Measurements from ENCODE around the gene PTRHD1. TPM values are rescaled to one million over a fixed set of nuclear protein-coding genes. Genes with fewer than 3 reads are reported as not detected.

Gene PTRHD1
- total and polyA plus RNA-seq, 2 donors from 2014 or later: 21.7 to 56.4 TPM

DNA sequence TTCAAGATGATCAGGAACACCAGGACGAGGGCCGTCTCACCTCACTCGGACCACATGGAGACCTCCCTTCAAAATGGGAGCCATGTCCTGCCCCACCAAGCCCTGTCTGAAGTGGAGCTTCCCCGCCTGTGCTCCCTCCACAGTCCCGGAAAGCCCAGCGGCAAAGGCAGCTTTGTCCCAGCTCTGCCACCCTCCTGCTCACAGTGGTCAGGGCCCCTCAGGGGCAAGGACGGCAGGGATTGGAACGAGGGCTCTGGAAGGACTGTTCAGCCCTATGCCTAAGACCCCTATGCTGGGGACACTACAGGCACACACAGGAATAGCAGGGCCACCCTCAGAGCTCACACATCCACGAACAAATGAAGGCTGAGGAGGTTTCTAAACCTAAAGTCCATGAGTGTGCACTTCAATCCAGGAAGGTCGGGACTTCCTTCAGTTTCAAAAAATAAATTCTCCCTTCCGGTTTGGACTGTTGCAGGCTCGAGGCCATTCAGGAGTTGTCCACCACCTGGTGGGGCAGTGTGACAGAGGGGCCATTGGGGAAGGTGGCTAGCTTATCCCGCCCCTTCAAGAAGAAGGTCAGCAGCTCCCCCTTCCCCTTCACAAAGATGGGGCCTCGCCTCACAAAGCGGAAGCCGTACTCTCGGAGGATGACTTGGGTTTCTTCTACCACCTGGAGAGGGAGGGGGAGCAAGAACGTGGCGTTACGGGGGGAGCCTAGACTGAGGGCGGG, 26.4 kb upstream of the PTRHD1 start:
- TF ChIP-seq CTCF (IDR thresholded peaks at IDR 0.05; ENCODE audit: borderline replicate concordance, extremely low read depth, insufficient read depth): no peak
- Histone ChIP-seq H3K4me3 (ENCODE audit: low read length in 3 of 3) (no peak overlapping the region), H3K9me3 (ENCODE audit: control insufficient read depth in 2 of 3, insufficient read depth in 1 of 3, low read length in 3 of 3) (no peaks in the 10 kb centered on the region), H3K4me1 (ENCODE audit: control insufficient read depth in 2 of 3, insufficient read depth in 2 of 3, low read depth in 1 of 3, low read length in 3 of 3) (no peaks in the 10 kb centered on the region), H3K36me3 (ENCODE audit: control insufficient read depth in 2 of 3, insufficient read depth in 3 of 3, low read length in 3 of 3) (peaks cover 5 to 21% (median 6%) of the 10 kb centered on the region in 3 donors), H3K27ac (ENCODE audit: low read depth in 2 of 2, low read length in 2 of 2) (no peak overlapping the region), H3K9ac (ENCODE audit: low read length in 3 of 3) (no peak overlapping the region), H3K27me3 (ENCODE audit: control insufficient read depth, insufficient read depth, low read length) (no peaks in the 10 kb centered on the region)
- intact Hi-C loops (cut with DNase I): no loop called here
- DNase-seq (peak in 1 of 5 donors; percentile 56), FAIRE-seq (no peak)

GRCh38 chr2:24818721-24819167, 25.6 kb upstream of the PTRHD1 start:
- Histone ChIP-seq H3K27me3 (ENCODE audit: control insufficient read depth, insufficient read depth, low read length) (no peaks in the 10 kb centered on the region), H3K4me3 (ENCODE audit: low read length in 3 of 3) (no peak overlapping the region), H3K36me3 (ENCODE audit: control insufficient read depth in 2 of 3, insufficient read depth in 3 of 3, low read length in 3 of 3) (peaks cover 5 to 21% (median 6%) of the 10 kb centered on the region in 3 donors), H3K27ac (ENCODE audit: low read depth in 2 of 2, low read length in 2 of 2) (no peak overlapping the region), H3K4me1 (ENCODE audit: control insufficient read depth in 2 of 3, insufficient read depth in 2 of 3, low read depth in 1 of 3, low read length in 3 of 3) (no peaks in the 10 kb centered on the region), H3K9me3 (ENCODE audit: control insufficient read depth in 2 of 3, insufficient read depth in 1 of 3, low read length in 3 of 3) (no peaks in the 10 kb centered on the region), H3K9ac (ENCODE audit: low read length in 3 of 3) (no peak overlapping the region)
- intact Hi-C loops (cut with DNase I): no loop called here
- DNase-seq (peak in 1 of 5 donors; percentile 25), FAIRE-seq (no peak)
- TF ChIP-seq CTCF (IDR thresholded peaks at IDR 0.05; ENCODE audit: borderline replicate concordance, extremely low read depth, insufficient read depth): no peak

GRCh38 chr2:24816884-24817283, 23.7 kb upstream of the PTRHD1 start:
- no peak for TF ChIP-seq CTCF (IDR thresholded peaks at IDR 0.05; ENCODE audit: borderline replicate concordance, extremely low read depth, insufficient read depth)
- Histone ChIP-seq H3K9ac (ENCODE audit: low read length in 3 of 3) (no peak overlapping the region), H3K9me3 (ENCODE audit: control insufficient read depth in 2 of 3, insufficient read depth in 1 of 3, low read length in 3 of 3) (no peaks in the 10 kb centered on the region), H3K4me3 (ENCODE audit: low read length in 3 of 3) (no peak overlapping the region), H3K27ac (ENCODE audit: low read depth in 2 of 2, low read length in 2 of 2) (no peak overlapping the region), H3K27me3 (ENCODE audit: control insufficient read depth, insufficient read depth, low read length) (no peaks in the 10 kb centered on the region), H3K4me1 (ENCODE audit: control insufficient read depth in 2 of 3, insufficient read depth in 2 of 3, low read depth in 1 of 3, low read length in 3 of 3) (no peaks in the 10 kb centered on the region), H3K36me3 (ENCODE audit: control insufficient read depth in 2 of 3, insufficient read depth in 3 of 3, low read length in 3 of 3) (peaks cover 5 to 15% (median 6%) of the 10 kb centered on the region in 3 donors)
- no peak for FAIRE-seq
- no peak for DNase-seq
- intact Hi-C loops (cut with DNase I): no loop called here

Measured in kidney (tissue), 14 donors.